ENCODE measurements around the gene NUDT22.

NUDT22 gene, protein sequence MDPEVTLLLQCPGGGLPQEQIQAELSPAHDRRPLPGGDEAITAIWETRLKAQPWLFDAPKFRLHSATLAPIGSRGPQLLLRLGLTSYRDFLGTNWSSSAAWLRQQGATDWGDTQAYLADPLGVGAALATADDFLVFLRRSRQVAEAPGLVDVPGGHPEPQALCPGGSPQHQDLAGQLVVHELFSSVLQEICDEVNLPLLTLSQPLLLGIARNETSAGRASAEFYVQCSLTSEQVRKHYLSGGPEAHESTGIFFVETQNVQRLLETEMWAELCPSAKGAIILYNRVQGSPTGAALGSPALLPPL

DNA sequence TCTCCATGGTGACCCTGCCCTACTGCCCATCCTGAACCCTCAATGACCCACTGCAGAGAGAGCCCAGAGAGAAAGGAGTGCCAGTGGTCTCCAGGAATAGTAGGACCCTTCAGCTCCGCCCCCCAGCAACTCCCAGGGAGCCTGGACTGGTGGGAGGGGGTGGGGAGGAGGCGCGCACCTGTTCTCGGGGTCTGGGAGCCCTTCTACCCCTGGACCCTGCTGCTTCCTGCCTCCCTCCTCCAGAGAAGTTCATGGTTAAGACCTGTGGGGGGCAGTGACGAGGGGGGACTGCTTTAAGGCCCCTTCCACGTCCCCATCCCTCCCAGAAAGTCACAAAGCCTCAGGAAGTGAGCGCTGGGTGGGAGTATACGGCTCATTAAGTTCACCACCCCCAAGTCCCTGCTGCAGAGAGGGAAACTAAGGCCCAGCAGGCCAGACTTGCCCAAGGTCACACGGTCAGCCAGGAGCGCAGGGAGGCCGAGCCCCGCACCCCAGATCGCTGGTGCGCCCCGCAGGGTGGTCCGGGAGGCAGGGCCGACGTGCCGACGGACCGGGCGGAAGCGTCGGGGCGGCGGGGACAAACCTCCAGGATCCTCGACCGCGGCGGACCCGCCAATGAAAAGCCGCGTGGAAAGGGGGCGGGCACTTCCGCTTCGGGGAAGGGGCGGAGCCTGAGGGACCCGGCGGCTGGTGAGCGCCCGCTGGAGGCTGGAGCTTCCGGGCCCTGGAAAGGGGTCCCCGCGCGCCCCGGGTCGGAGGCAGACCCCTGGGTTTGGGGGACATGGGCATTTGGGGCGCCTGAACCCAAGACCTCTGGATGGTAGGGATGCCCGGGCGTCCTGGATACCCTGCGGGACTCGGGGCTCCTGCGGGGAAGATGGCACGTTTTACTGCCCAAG is at the start of gene NUDT22, which contains the start of gene TRPT1:
NUDT22 (plus strand) TSS at position 667 of the 899 bp plus-strand sequence. CDS start 379 bp downstream, outside the sequence.
TRPT1 (minus strand) TSS at position 579 of the 899 bp plus-strand sequence; CDS start at position 253, 326 bp downstream.
- peak; percentile 82 to 90 for DNase-seq (ENCODE audit: low read depth in 2 of 2, low spot score in 1 of 2)

DNA sequence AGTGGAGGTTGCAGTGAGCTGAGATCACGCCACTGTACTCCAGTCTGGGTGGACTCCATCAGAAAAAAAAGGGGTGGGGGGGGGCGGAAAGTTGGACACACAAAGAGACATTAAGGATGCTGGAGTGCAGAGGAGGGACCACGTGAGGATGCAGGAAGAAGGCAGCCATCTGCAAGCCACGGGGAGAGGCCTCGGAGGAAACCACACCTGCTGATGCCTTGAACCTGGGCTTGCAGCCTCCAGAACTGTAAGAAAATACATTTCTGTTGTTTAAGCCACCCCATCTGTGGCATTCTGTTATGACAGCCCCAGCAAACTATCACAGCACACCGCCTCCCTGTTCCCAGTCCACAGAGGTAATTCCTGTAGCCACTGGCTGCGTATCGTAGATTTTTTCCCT is 49.3 kb upstream of the NUDT22 start:
- DNase-seq (ENCODE audit: low read depth in 2 of 2, low spot score in 1 of 2), result no peak

DNA sequence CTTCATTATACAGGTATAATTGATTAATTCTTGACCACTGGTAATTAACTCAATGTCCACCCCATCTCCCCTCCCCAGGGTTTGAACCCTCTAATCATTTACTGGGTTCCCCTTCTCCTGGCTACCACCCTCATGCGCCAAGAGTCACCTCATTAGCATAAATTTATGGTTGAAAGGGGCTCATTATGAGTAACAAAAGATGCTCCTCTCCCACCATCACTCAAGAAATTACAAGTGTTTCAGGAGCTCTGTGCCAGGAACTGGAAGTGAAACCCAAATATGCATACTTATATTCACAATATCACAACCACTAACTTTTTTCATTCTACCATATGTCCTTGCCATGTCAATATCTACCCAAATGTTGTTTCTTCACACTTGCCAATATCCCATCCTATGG is 47.9 kb upstream of the NUDT22 start:
- no peak for DNase-seq (ENCODE audit: low read depth in 2 of 2, low spot score in 1 of 2)

DNA sequence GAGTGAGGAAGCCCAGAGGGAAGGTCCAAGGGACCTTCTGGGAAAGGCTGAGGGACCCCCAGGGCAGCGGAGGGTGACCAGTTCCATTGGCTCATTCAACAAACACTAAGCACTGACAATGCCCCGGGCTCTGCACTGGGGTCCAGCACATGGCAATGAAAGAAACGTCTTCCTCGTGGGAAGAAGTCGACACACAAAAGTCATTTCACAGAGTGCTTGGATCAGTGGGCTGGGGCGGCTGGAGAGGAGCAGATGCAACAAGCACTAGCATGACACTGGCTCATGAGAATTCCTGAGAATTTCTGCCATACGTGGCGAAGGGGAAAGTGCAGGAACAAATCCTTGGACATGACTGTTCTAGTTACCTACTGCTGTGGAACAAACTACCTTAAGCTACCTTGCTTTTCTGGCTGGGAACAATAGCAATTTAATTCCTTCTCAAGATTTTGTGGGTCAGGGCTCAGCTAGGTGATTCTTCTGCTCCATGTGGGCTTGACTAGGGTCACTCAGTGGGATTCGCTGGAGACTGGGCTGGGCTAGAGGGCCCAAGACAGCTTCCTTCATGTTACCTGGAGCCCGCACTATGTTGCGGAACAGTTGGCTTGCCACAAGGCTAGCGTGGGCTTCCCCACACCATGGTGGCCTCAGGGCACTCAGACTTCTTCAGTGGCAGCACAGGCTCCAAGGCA is 47.0 kb upstream of the NUDT22 start:
- DNase-seq (ENCODE audit: low read depth in 2 of 2, low spot score in 1 of 2), result no peak

DNA sequence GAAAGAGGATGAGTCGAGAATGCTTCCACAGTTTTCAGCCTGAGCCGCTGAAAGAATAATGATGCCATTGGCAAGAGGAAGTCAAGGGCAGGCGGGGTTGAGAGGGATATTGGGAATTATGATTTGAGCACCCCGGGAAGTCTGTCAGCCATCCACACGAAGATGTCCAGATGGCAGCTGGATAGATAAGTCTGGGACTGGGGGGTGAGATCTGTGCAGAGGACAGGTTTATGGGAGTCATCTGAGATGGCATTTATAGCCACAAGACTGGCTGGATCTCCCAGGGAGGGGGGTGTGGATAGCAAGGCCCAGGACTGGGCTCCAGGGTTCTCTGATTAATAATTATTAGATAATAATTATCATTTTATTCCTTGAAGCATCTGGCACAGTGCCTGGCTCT is 45.2 kb upstream of the NUDT22 start:
- no peak for DNase-seq (ENCODE audit: low read depth in 2 of 2, low spot score in 1 of 2)

DNA sequence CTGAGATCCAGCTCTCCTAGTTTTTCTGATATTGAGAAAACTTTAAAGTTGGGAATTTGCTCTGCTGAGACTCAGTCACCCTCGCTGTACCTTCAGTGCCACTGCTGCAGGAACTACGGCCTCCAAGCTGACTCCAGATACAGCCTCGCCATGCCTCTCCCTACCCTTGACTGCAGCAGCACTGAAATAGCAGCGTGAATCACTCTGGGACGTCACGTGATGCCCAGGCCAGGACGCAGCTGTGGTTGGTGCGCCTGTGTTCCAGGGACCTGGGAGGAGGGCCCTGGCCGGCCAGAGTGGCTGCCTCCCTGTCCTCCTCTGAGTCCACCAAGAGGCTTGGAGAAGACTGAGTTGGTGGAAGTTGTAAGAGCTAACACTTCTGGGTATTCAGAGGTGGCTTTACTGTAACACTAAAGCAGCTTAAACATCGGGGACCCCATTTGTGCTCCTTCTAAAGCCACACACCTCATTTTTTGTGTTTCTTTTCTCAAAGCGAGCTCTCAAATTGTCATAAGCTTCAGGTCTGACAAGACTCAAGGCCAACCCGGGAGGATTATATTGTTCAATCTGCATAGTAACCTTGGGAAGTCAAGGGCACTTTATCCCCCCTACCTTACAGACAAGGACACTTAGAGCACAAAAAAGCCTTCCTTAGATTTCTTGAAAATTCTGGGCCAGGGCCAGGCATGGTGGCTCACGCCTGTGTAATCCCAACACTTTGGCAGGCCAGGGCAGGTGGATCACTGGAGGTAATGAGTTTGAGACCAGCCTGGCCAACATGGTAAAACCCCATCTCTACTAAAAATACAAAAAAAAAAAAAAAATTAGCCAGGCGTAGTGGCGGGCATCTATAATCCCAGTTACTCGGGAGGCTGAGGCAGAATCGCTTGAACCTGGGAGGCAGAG is 44.3 kb upstream of the NUDT22 start:
- DNase-seq (ENCODE audit: low read depth in 2 of 2, low spot score in 1 of 2), result no peak

DNA sequence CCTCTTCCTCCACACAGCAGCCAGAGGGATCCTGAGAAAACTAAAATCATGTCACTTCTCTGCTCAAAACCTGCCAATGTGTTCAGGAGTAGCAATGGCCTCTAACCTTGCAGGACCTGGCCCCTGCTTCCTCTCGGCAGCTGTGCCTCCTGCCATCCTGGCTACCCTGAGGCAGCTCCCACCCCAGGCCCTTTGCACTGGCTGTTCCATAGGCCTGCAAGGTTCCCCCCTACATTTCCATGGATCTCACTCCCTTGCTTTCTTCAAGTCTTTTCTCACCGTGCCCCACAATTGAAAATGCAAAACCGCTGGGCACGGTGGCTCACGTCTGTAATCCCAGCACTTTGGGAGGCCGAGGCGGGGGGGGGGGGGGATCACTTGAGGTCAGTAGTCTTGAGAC is 42.2 kb upstream of the NUDT22 start:
- no peak for DNase-seq (ENCODE audit: low read depth in 2 of 2, low spot score in 1 of 2)

DNA sequence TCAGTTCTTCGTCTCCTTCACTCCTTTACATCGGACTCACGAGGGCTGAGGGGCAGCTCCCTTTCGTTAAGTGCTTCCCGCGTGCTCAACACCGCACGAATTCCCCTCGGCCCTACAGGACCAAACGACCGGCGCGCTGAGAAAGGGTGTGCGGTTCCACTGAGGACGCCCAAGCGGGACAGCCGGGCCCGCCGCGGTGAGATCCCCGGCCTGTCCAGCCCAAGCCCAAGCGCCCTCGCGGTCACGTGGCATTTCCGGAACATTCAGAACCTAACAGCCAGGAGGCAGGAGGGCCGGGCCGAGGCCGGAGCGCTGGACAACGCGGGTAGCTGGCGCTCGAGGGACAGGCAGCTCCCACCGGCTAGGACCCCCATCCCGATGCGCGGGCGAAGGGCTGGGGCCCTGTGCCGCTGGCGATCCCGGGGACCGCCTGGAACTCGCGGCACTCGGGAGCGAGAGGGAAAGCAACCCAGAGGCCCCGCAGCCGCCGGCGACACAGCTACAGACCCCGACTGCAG is 40.8 kb upstream of the NUDT22 start:
- no peak for DNase-seq (ENCODE audit: low read depth in 2 of 2, low spot score in 1 of 2)

DNA sequence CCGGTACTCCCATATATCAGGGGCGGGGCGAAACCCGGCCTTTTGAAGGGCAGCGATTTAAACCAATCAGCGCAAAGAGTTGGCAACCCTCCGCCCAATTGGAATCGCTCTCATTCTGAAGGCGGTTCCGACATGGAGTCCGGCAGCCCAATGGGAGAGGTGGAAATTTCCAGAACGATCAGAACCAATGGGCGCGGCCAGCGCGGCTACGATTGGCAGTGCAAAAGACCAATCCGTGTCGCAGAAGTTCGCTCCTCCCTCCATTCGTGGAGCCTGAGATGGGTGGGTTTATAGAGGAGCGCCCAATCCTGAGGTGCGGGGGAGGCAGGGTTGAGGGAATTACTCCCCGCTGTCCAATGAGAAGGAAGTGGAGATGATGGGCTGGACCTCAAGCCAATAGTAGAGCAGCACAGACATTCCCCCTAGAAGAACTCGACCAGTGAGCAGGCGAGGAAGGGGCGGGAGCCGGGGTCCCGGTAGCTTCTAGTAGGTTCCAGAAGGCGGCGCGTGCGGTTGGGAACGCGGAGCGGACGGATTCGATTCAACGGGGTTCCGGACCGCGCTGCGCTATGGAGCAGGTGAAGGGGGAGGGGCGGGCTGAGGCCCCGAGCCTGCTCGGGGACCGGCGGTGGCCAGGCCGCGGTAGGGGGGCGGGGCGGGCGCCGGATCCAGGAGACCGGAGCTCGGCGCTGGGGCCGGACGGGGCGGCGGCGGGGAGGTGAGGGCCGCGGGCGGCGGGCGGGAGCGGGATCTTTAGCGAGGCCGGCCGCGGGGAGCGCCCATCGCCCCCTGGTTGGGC is 40.2 kb upstream of the NUDT22 start, which contains the start of gene STIP1:
STIP1 (plus strand) TSS at position 479 of the 799 bp plus-strand sequence; CDS start at position 570, 91 bp downstream.
- peak; percentile 96 to 98 for DNase-seq (ENCODE audit: low read depth in 2 of 2, low spot score in 1 of 2)

DNA sequence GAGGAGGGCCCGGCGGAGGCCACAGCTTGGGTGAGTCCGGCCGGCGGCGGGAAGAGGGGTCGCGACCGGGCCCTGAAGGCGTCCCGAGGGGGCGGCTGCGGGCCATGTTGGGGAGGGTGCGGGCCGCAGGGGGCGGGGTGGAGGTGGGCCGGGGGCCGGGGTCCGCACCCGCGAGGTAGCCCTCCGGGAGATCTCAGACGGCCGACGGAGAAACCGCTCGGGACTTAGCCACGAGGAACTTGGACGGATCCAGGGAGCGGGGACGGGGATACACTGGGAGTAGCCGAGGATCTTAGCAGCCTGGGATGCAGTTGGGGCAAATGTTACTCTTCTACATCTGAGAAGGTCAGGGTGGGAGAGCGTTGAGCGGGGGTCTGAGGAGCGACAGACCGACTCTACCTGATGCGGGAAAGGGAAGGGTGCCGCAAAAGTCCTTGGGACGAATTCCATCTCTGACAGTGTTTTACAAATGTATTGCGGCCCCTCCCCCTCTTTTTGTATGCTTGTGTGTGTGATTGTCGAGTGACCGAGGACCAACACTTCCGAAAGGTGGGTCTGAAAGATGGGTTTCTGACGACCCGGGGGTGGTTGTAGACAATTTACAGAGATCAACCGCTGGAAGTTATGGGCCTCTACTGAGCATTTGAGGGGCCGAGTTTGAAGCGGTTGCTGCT is 39.4 kb upstream of the NUDT22 start:
- DNase-seq (ENCODE audit: low read depth in 2 of 2, low spot score in 1 of 2), result no peak

DNA sequence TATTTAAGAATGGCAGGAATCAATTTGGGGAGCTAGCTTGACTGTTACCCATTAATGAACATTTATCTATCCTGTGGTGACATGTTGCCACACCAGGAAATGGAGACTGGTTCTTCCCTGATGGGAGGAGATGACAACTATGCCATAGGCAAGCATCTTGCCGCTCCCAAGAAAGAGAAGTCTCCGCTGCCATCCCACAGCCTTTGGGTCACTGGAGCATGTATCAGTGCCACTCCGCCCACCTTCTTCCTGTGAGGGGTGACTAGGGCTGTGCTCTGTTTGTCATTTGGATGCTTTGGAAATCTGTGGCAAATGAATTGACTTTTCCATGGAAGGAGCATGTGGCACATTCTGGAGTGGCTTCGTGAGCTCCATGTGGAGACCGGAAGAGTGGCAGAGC is 33.6 kb upstream of the NUDT22 start:
- DNase-seq (ENCODE audit: low read depth in 2 of 2, low spot score in 1 of 2), result no peak

DNA sequence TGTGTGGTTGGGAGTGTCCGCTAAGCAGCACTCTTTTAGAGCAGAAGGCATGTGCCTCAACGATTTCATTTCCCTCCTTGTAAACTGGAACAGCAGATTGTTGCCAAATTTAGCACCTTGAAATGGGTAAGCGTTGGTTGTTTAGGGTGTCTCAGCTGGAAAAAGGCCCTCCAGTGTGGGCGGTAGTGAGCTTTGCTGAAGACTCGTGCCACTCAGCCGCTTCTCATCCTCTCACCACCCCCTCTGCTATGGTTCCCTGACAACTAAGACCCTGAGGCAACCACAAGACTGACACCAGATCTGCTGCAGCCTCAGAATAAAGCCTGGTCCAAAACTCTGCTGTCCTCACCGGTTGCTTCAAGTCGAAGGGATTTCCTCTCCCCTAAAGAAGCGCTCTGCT is 29.4 kb upstream of the NUDT22 start:
- no peak for DNase-seq (ENCODE audit: low read depth in 2 of 2, low spot score in 1 of 2)

DNA sequence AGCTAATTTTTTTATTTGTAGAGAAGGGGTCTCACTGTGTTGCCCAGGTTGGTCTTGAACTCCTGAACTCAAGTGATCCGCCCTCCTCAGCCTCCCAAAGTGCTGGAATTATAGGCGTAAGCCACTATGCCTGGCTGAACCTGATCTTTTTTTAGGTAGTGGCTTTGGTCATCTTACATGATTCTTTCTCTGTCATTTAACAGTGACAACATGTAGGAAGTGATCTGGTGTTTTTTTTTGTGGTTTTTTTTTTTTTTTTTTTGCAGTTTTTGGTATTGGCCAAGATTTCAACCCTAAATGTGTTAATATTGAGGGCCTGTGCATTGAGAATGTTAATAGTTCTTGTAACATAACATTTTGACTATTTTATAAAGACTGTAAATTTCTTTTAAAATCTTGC is 27.6 kb upstream of the NUDT22 start:
- no peak for DNase-seq (ENCODE audit: low read depth in 2 of 2, low spot score in 1 of 2)

DNA sequence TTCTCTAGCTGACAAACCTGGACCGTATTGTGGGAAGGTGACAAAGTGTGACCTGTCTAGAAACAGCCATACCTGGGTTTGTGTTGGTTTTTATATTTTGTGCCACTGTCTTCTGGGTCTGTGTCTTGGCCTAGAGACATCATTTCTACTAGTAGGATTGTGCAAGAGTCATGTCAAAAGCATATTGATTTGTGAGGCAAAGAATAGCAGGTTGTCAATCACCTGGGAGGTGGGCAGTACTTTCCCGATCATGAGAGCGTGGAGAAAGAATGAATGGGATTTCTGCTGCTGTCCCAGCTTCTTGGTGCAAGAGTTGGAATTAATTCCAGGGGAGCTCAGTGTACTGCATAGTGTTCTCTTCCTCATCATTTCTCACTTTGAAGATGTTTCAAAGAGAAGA is 24.5 kb upstream of the NUDT22 start:
- DNase-seq (ENCODE audit: low read depth in 2 of 2, low spot score in 1 of 2), result no peak

DNA sequence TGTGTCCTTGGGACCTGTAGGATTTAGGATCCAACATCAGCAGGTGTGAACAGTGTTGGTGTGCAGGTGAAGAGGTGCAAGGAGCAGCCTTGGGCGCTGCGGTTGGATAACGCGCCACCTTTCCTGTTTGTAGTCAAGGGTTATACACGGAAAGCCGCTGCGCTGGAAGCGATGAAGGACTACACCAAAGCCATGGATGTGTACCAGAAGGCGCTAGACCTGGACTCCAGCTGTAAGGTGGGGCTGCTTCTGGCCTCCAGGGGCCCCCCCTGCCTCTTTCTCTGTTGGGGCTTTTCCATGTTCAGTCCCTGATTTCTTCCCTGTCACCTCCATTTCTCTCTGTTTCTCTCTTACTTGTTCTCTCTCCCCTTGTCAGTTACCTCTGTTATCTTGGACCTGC is 23.1 kb upstream of the NUDT22 start:
- DNase-seq (ENCODE audit: low read depth in 2 of 2, low spot score in 1 of 2), result no peak

DNA sequence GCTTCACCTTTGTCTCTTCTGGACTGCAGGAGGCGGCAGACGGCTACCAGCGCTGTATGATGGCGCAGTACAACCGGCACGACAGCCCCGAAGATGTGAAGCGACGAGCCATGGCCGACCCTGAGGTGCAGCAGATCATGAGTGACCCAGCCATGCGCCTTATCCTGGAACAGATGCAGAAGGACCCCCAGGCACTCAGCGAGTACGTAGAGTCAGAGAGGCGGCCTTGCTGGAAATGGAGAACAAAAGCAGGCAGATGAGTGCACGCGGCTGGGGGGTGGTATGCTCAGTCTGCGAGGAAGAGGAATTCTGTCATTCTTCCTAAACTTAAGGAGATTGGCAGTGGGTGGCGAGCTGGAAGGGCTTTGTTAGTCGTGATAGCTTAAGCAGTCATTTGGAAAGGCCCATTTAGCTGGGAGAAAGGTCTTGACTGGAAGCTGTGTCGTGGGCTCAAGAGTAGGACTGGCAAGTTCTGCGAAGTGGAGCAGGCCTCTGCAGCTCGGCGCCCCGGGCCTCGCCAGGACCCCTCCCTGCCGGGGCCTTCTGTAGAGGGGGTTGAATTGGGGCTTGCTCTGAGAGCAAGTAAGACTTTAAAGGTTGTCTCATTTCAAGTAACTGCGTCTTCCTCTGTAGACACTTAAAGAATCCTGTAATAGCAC is 22.5 kb upstream of the NUDT22 start:
- no peak for DNase-seq (ENCODE audit: low read depth in 2 of 2, low spot score in 1 of 2)

DNA sequence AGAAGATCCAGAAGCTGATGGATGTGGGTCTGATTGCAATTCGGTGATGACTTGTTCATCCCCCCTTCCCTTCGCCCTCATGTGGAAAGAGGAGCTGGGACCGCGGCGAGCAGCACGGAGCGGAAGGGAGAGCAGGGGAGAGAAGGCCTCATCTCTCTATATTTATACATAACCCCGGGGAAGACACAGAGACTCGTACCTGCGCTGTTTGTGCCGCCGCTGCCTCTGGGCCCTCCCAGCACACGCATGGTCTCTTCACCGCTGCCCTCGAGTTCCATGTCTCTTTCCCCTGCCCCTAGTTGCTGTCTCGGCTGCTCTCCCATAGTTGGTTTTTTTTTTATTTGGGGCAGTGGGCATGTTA is 22.0 kb upstream of the NUDT22 start:
- no peak for DNase-seq (ENCODE audit: low read depth in 2 of 2, low spot score in 1 of 2)

DNA sequence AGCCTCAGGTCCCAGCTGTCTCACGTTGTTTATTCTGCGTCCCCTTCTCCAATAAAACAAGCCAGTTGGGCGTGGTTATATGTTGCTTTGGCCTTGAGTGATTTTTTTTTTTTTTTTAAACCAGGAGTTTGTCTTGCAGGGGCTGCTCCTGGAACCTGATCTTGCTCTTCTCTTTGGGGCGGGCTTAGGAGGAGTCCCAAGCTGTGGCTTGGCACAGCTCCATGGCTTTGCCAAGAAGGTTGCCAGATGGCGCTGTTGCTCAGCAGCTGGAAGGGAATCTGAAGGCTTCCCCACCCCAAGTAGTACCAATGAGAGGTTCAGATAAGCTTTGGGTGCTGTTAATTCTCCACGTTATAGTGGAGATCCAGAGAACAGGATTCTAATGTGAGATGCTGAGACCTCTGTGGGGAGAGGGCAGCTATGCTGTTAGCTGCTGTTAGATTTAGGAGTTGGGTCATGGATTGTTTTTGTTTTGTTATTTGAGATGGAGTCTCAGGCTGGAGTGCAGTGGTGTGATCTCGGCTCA is 21.5 kb upstream of the NUDT22 start:
- DNase-seq (ENCODE audit: low read depth in 2 of 2, low spot score in 1 of 2), result peak; percentile 50 to 61
